K562 (cell line): ENCODE measurements around the gene CDHR2. TPM values are rescaled to one million over a fixed set of nuclear protein-coding genes. Genes with fewer than 3 reads are reported as not detected.

ENCODE experiments used
- ATAC-seq: fragments of 200-7000 bp; cut with Tn5 transposase; 3 replicates; pipeline ENCODE4 v1.9.1; 2020; ENCODE audit warnings: moderate library complexity
- BruUV-seq: library from RNA; stranded (reverse); fragments of 400-500 nt; replicated peaks from 2 replicates; lab custom pipeline; 2021; lab: Mats Ljungman, UMichigan
- CTCF ChIA-PET: fragments of 300-600 bp; formaldehyde crosslinking; extraction: SDS; loops from one replicate; lab custom pipeline; 2021; ENCODE audit warnings: low intra/inter-chr PET ratio; lab: Yijun Ruan, JAX
- POLR2A ChIA-PET: fragments of 300-600, 350-650 bp; sonication (Branson Sonifier 250); formaldehyde crosslinking; extraction: SDS; loops from one replicate; lab custom pipeline; 2021; ENCODE audit warnings: antibody characterized with exemption, inconsistent platforms; lab: Yijun Ruan, JAX
- DNase-seq, 4 experiments: peaks; one replicate each; pipeline versions ENCODE4 v3.0.0 to v3.0.0-alpha.2; 2011 to 2018; ENCODE audit warnings: low spot score in 3 of 4, mixed read lengths in 3 of 4; ENCODE audit errors: extremely low read depth in 1 of 4
- FAIRE-seq: peaks from 2 replicates; lab custom pipeline; 2011; peaks lifted over from hg19 to GRCh38; lab: Jason Lieb, UNC
- H2AFZ ChIP-seq: 2 replicates; pipeline ENCODE4 v1.6.0; 2011; ENCODE audit warnings: low read depth, low read length, control low read depth, inconsistent platforms
- H3K27ac ChIP-seq: fragments of 200-600 bp; 3 replicates; pipeline ENCODE4 v1.8.0; 2011; ENCODE audit warnings: low read depth, mild to moderate bottlenecking, control low read depth, inconsistent platforms, low read length, moderate library complexity, mixed read lengths; ENCODE audit errors: extremely low read depth
- H3K27me3 ChIP-seq, 2 experiments: fragments of 300-600 bp in 1 of 2; 2 replicates in 1 of 2; 3 replicates in 1 of 2; pipeline versions ENCODE4 v1.6.0 to v1.8.0; 2011; ENCODE audit warnings: inconsistent platforms in 2 of 2, low read length in 2 of 2, mild to moderate bottlenecking in 1 of 2, mixed read lengths in 1 of 2, moderate library complexity in 1 of 2; ENCODE audit not compliant: control insufficient read depth in 2 of 2, insufficient read depth in 2 of 2
- H3K36me3 ChIP-seq: fragments of 300-600 bp; 3 replicates; pipeline ENCODE4 v1.8.0; 2011; ENCODE audit warnings: mild to moderate bottlenecking, low read length, inconsistent platforms; ENCODE audit not compliant: control insufficient read depth, insufficient read depth
- H3K4me1 ChIP-seq, 2 experiments: fragments of 200-600 bp in 1 of 2; replicated peaks in 1 of 2; 2 replicates in 1 of 2; 3 replicates in 1 of 2; pipeline versions ENCODE4 v1.5.1 to v1.8.0; 2011; ENCODE audit warnings: inconsistent platforms in 2 of 2, low read length in 2 of 2, mild to moderate bottlenecking in 1 of 2, mixed read lengths in 1 of 2, moderate library complexity in 1 of 2; ENCODE audit not compliant: control insufficient read depth in 2 of 2, insufficient read depth in 2 of 2
- H3K4me2 ChIP-seq: 2 replicates; pipeline ENCODE4 v1.6.1; 2011; ENCODE audit warnings: low read length, control low read depth, inconsistent platforms, mixed read lengths; ENCODE audit not compliant: insufficient read depth
- H3K4me3 ChIP-seq: fragments of 200-600 bp; sonication (generic), shearing (Covaris generic); 2 replicates; pipeline ENCODE4 v1.5.1; 2016; ENCODE audit warnings: control low read depth, inconsistent platforms
- H3K79me2 ChIP-seq: fragments of 200-600 bp; 3 replicates; pipeline ENCODE4 v1.8.0; 2011; ENCODE audit warnings: low read length, inconsistent platforms; ENCODE audit not compliant: control insufficient read depth, insufficient read depth
- H3K9ac ChIP-seq, 2 experiments: 2 replicates each; pipeline versions ENCODE4 v1.6.0 to v1.6.1; 2011; ENCODE audit warnings: low read depth in 2 of 2, low read length in 2 of 2, control low read depth in 1 of 2, inconsistent platforms in 1 of 2, mild to moderate bottlenecking in 1 of 2, mixed read lengths in 1 of 2; ENCODE audit not compliant: insufficient read depth in 1 of 2
- H3K9me1 ChIP-seq: one replicate; pipeline ENCODE4 v1.6.0; 2011; ENCODE audit warnings: inconsistent platforms, mild to moderate bottlenecking, low read length, moderate library complexity; ENCODE audit not compliant: control insufficient read depth, insufficient read depth
- H3K9me3 ChIP-seq: replicated peaks from 2 replicates; pipeline ENCODE4 v1.5.1; 2011; ENCODE audit warnings: low read depth, low read length, inconsistent platforms; ENCODE audit not compliant: control insufficient read depth, insufficient read depth
- H4K20me1 ChIP-seq: replicated peaks from 2 replicates; pipeline ENCODE4 v1.6.1; 2011; ENCODE audit warnings: low read length, inconsistent platforms, mixed read lengths; ENCODE audit not compliant: control insufficient read depth, insufficient read depth
- RBM25 ChIP-seq: fragments of 200-400 bp; formaldehyde crosslinking; IDR thresholded peaks from 2 replicates; pipeline ENCODE4 v1.6.1; 2018; ENCODE audit warnings: low read length, low read depth, moderate library complexity; ENCODE audit not compliant: severe bottlenecking
- TCFL5 ChIP-seq: fragments of 250-450 bp; sonication (Bioruptor Pico); conservative IDR thresholded peaks from 2 replicates; pipeline ENCODE4 v1.6.1; 2021; ENCODE audit warnings: mild to moderate bottlenecking, moderate library complexity, matching md5 sums
- TSHZ1 ChIP-seq: fragments of 250-450 bp; sonication (Bioruptor Pico); IDR thresholded peaks from 2 replicates; pipeline ENCODE4 v1.4.0; 2020; ENCODE audit warnings: mild to moderate bottlenecking, moderate library complexity
- WGBS: fragments of 100-300 bp; shearing (Covaris generic); methylation state at CpG from one replicate; pipeline ENCODE4 v1.1.6; 2016; ENCODE audit warnings: low coverage, mixed read lengths; ENCODE audit not compliant: insufficient coverage; ENCODE audit errors: missing lambda C conversion rate; 5-methylcytosine and 5-hydroxymethylcytosine counted together
- in situ Hi-C: fragments of 300-500 bp; cut with MboI; formaldehyde crosslinking; loops from 4 replicates; pipeline ENCODE4 v1.15.0; 2018; ENCODE audit warnings: inconsistent platforms, mixed read lengths
- intact Hi-C: fragments of 100-400 bp; cut with micrococcal nuclease; formaldehyde crosslinking; loops from 2 replicates; pipeline ENCODE4 v1.14.2; 2022
- polyA plus RNA-seq, 8 experiments: library from polyadenylated mRNA; depleted of rRNA in 4 of 8; stranded (reverse) in 5 of 8; unstranded in 3 of 8; fragments of >200 nt; fragmentation: Nextera tagmentation in 2 of 8; fragmentation: Illumina TruSeq in 1 of 8; extraction: Ambion mirVana in 2 of 8; extraction: Trizol in 1 of 8; gene quantifications; 2 replicates each; pipeline versions ENCODE4 v1.2.1 to v1.2.3, GENCODE V29; 2011 to 2014; ENCODE audit warnings: inconsistent platforms in 1 of 8, missing spikeins in 1 of 8
- total RNA-seq, 7 experiments: library from RNA; depleted of rRNA in 6 of 7; stranded (reverse); fragments of >200 nt in 6 of 7; fragmentation: Illumina TruSeq in 2 of 7; extraction: Trizol in 2 of 7; gene quantifications; 2 replicates each; pipeline versions ENCODE4 v1.2.1 to v1.2.3, GENCODE V29; 2011 to 2021; ENCODE audit warnings: low replicate concordance in 1 of 7

CDHR2 gene
- total and polyA plus RNA-seq, 9 of the 15 experiments (the other 6 are each of a cell fraction or from before 2014, with no cell fraction given), result 0.01 to 0.62 (median 0.09) TPM; not detected in 2

- no peak for TF ChIP-seq TCFL5
Observed at GRCh38 chr5:176627582-176627981, 78.4 kb downstream of the CDHR2 start (continued).

GRCh38 chr5:176628406-176629228 lies 79.5 kb downstream of the CDHR2 start:
- H3K36me3 ChIP-seq, result no peaks in the 10 kb centered on the region
- peaks cover 13% of the 10 kb centered on the region; the same call in 1 of the 2 replicates for H4K20me1 ChIP-seq
- ATAC-seq (no peak), DNase-seq (no peak)
- in situ Hi-C loops, result no loop called here
- no peaks in the 10 kb centered on the region for H3K79me2 ChIP-seq
- H3K27ac ChIP-seq, result no peak overlapping the region
- no TSS peak for BruUV-seq
- no peak overlapping the region for H2AFZ ChIP-seq
- H3K9ac ChIP-seq, result peak overlapping the region in 1 of 2 experiments; percentile 46; a peak in 1 of 4 replicates
- CTCF ChIA-PET, result no interaction called here
- peaks cover 0 to 23% of the 10 kb centered on the region in 2 experiments; a peak in 2 of 5 replicates for H3K4me1 ChIP-seq
- 6% methylated on average over 12 of the region's 13 CpGs for WGBS
- POLR2A ChIA-PET, result no interaction called here
- no peak overlapping the region for H3K4me3 ChIP-seq
- no peak overlapping the region for H3K4me2 ChIP-seq
- H3K9me1 ChIP-seq, result no peaks in the 10 kb centered on the region
- no peaks in the 10 kb centered on the region for H3K9me3 ChIP-seq
- no peak for TF ChIP-seq TSHZ1 (CRISPR knock-in tag)
- peak; percentile 46 for TF ChIP-seq RBM25
- TF ChIP-seq, all 486 proteins: peak for 1
- intact Hi-C loops, result no loop called here
- no peak for FAIRE-seq
- H3K27me3 ChIP-seq, result peaks cover 44 to 78% of the 10 kb centered on the region in 2 experiments
